ENCODE results near the gene PRKCA. TPM values are rescaled to one million over a fixed set of nuclear protein-coding genes. Genes with fewer than 3 reads are reported as not detected.

PRKCA gene
- total RNA-seq, 1 donor = 60.5 TPM

- no peak overlapping the region for H3K4me3 ChIP-seq (ENCODE audit: low read depth, low read length)
- no peak for DNase-seq (ENCODE audit: low read depth)
- TF ChIP-seq, protein P1, sequence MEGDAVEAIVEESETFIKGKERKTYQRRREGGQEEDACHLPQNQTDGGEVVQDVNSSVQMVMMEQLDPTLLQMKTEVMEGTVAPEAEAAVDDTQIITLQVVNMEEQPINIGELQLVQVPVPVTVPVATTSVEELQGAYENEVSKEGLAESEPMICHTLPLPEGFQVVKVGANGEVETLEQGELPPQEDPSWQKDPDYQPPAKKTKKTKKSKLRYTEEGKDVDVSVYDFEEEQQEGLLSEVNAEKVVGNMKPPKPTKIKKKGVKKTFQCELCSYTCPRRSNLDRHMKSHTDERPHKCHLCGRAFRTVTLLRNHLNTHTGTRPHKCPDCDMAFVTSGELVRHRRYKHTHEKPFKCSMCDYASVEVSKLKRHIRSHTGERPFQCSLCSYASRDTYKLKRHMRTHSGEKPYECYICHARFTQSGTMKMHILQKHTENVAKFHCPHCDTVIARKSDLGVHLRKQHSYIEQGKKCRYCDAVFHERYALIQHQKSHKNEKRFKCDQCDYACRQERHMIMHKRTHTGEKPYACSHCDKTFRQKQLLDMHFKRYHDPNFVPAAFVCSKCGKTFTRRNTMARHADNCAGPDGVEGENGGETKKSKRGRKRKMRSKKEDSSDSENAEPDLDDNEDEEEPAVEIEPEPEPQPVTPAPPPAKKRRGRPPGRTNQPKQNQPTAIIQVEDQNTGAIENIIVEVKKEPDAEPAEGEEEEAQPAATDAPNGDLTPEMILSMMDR (IDR thresholded peaks at IDR 0.05; ENCODE audit: insufficient read depth, low read depth, low read length) = no peak
These were observed 472.9 kb downstream of the PRKCA start for GRCh38 chr17:66775271-66775670.

DNA sequence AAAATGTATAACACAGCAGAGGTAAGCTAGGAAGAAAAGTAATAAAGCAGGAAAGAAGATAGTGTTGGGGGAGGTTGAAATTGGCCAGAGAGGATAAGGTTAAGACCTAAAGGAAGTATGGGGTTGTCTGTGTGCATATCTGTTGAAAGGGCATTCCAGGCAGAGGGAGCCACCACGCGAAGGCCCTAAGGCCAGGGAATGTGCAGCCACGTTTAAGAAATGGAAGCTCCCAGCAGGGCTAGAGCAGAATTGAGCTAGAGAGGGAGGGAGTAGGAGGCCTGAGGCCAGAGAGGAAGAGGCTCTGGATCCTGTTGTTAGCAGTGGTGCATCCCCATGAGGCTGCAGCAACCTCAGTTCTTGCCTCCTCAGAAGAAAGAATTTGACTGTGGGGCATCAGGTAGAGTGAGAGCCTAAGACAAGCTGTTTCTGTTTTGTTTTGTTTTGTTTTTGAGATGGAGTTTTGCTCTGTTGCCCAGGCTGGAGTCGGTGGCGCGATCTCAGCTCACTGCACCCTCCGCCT is 473.5 kb downstream of the PRKCA start:
- no peak for DNase-seq (ENCODE audit: low read depth)
- TF ChIP-seq, protein P1 (IDR thresholded peaks at IDR 0.05; ENCODE audit: insufficient read depth, low read depth, low read length) = no peak
- no peak overlapping the region for H3K4me3 ChIP-seq (ENCODE audit: low read depth, low read length)

DNA sequence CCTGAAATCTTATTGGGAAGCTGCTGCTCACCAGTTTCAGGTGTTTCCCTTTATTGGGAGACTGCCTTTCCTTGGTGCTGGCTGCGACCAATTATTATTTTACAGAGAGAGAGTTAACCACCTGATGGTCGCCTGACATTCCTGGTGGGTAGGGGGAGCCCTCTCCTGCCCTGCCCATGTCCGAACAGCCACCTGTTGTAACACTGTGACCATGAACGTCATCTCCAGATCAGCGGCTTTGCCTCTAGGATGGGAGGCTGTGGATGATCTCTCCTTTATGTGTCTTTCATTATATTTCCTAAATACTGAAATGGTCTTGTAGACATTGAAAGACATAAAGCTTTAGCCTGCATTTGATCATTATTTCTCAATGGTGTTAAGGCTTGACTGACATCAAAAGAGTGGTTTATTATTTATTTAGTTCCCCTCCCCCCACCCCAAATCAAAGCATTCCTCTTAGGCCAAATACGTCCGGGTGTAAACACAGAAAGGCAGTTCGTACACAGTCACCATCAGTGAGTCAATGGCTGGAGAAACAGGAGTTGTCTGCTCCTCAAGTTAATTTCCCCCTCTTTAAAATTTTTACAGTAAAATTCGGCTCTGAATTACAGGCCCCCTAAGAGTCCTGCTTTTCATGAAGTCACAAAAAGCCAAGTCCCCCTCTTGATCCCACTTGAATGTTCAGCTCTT is 474.7 kb downstream of the PRKCA start:
- TF ChIP-seq, protein P1 (IDR thresholded peaks at IDR 0.05; ENCODE audit: insufficient read depth, low read depth, low read length) = no peak
- H3K4me3 ChIP-seq (ENCODE audit: low read depth, low read length) = no peak overlapping the region
- no peak for DNase-seq (ENCODE audit: low read depth)

DNA sequence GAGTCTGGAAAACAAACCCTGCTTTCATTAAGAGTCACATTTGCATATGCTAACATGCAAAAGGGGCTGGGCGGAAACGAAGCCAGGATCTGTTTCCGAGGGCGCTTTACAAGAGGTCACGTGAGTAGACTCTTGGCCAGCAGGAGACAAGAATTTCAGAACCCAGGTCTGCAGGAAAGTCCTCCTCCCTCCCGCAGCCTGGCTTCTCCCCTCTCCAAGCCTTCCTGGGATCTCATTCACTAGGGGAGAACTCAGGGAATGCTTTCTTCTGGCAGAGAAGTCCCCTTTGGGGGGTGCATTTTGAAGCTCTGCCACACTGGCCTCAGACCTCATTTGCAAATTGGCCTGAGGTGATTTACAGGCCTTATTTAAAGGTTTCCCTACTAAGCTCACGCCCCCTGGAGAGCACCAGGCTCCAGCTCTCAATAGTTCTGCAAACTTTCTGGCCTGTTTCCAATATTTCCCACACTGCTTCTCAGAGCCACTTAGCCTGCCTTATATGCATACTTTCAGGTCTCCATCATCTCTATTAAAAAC is 475.3 kb downstream of the PRKCA start:
- TF ChIP-seq, protein P1 (IDR thresholded peaks at IDR 0.05; ENCODE audit: insufficient read depth, low read depth, low read length) = no peak
- peak; percentile 3 for DNase-seq (ENCODE audit: low read depth)
- no peak overlapping the region for H3K4me3 ChIP-seq (ENCODE audit: low read depth, low read length)

DNA sequence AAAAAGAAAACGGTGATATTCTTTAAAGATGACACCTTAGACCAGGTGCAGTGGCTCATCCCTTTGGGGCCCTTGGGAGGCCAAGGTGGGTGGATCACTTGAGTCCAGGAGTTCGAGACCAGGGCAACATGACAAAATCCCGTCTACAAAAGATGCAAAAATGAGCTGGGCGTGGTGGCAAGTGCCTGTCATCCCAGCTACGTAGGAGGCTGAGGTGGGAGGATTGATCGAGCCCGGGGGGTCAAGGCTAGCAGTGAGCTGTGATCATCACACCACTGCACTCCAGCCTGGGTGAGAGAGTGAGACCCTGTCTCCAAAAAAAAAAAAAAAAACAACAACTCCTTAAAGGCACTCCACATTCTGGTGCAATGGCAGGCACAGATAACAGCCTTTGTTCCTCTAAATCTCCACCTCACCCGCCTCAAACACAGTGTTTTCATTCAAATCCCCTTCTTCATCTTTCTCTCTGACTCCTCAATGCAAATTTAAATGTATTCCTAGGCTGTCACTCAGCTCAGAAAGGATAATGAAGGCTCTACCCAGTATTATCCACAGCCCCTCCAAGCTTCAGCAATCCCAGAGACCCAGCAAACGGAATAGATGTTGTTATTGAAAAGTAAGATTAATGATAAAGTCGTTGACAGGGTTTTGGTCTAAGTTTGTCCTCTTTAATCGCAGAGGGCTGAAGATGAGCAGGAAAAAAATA is 476.3 kb downstream of the PRKCA start:
- TF ChIP-seq, protein P1 (IDR thresholded peaks at IDR 0.05; ENCODE audit: insufficient read depth, low read depth, low read length) = no peak
- no peak for DNase-seq (ENCODE audit: low read depth)

GRCh38 chr17:66779237-66779606 is 476.8 kb downstream of the PRKCA start:
- DNase-seq (ENCODE audit: low read depth) = no peak
- TF ChIP-seq, protein P1 (IDR thresholded peaks at IDR 0.05; ENCODE audit: insufficient read depth, low read depth, low read length) = no peak
- no peak overlapping the region for H3K4me3 ChIP-seq (ENCODE audit: low read depth, low read length)

More for the DNA sequence above, 476.3 kb downstream of the PRKCA start:
- H3K4me3 ChIP-seq (ENCODE audit: low read depth, low read length) = no peak overlapping the region
